OCI-M2 (cell line): Measurements from ENCODE around the gene THBD.

ENCODE experiments used
- DNase-seq: peaks from one replicate; lab custom pipeline; 2025; ENCODE audit not compliant: unreplicated experiment; lab: John Stamatoyannopoulos, UW

THBD gene

GRCh38 chr20:23049201-23050075 lies at the start of gene THBD:
Gene THBD, minus strand, starts transcription at chr20:23049672. Its CDS starts 168 bp downstream, at chr20:23049504.
- DNase-seq, result no peak

- no peak for DNase-seq
Observed at GRCh38 chr20:23097636-23098580, 48.4 kb upstream of the THBD start.

GRCh38 chr20:23096986-23097520 lies 47.6 kb upstream of the THBD start:
- DNase-seq, result no peak

GRCh38 chr20:23096097-23096496 lies 46.6 kb upstream of the THBD start:
- DNase-seq, result no peak

- DNase-seq, result no peak
Observed at GRCh38 chr20:23095499-23095898, 46.0 kb upstream of the THBD start.

- DNase-seq, result no peak
Observed at GRCh38 chr20:23094927-23095326, 45.5 kb upstream of the THBD start.

GRCh38 chr20:23094213-23094896 lies 44.9 kb upstream of the THBD start:
- no peak for DNase-seq

GRCh38 chr20:23093613-23094012 lies 44.1 kb upstream of the THBD start:
- DNase-seq, result no peak

GRCh38 chr20:23092861-23093495 lies 43.5 kb upstream of the THBD start:
- no peak for DNase-seq

GRCh38 chr20:23092384-23092756 lies 42.9 kb upstream of the THBD start:
- no peak for DNase-seq

- DNase-seq, result no peak
Observed at GRCh38 chr20:23091721-23092383, 42.4 kb upstream of the THBD start.

- no peak for DNase-seq
Observed at GRCh38 chr20:23090878-23091277, 41.4 kb upstream of the THBD start.

- DNase-seq, result no peak
Observed at GRCh38 chr20:23090147-23090546, 40.7 kb upstream of the THBD start.

GRCh38 chr20:23088866-23089265 lies 39.4 kb upstream of the THBD start:
- DNase-seq, result no peak

- no peak for DNase-seq
Observed at GRCh38 chr20:23087587-23088251, 38.2 kb upstream of the THBD start.

- no peak for DNase-seq
Observed at GRCh38 chr20:23086931-23087411, 37.5 kb upstream of the THBD start.

GRCh38 chr20:23086056-23086566 lies 36.6 kb upstream of the THBD start, which contains the start of gene CD93:
Gene CD93, minus strand, starts transcription at chr20:23086324. Its CDS starts 132 bp downstream, at chr20:23086192.
- DNase-seq, result no peak

GRCh38 chr20:23085436-23086055 lies 36.1 kb upstream of the THBD start:
- no peak for DNase-seq
